Adrenal gland (tissue), 5 donors: ENCODE measurements around the gene KRTAP5-4.
"Not testable (repeated sequence)": the region's sequence is repeated elsewhere in the genome, so short reads cannot be mapped to it uniquely, and the experiment has no call there.

Experiments used
- POLR2A ChIP-seq, 2 donors: fragments of 450-650 bp; IDR thresholded peaks; one replicate each; pipeline ENCODE4 v1.6.1; 2017; ENCODE audit warnings: antibody characterized with exemption in 2 of 2, mild to moderate bottlenecking in 2 of 2, moderate library complexity in 1 of 2
- TF ChIP-seq, protein P1 (sequence below), 6 experiments: fragments of 450-650 bp in 4 of 6; fragments of 200-600 bp in 2 of 6; sonication (generic) in 1 of 6; IDR thresholded peaks; 1 replicate in 5 of 6; 2 replicates in 1 of 6; pipeline versions ENCODE4 v1.5.1 to v1.8.0; 2016 to 2021; ENCODE audit warnings: antibody characterized with exemption in 6 of 6, mild to moderate bottlenecking in 2 of 6, moderate library complexity in 1 of 6
- donor health status: DM: no; HTN: no; CAD: no.

- not testable (repeated sequence) for TF ChIP-seq POLR2A (IDR thresholded peaks at IDR 0.05)
- TF ChIP-seq, protein P1, sequence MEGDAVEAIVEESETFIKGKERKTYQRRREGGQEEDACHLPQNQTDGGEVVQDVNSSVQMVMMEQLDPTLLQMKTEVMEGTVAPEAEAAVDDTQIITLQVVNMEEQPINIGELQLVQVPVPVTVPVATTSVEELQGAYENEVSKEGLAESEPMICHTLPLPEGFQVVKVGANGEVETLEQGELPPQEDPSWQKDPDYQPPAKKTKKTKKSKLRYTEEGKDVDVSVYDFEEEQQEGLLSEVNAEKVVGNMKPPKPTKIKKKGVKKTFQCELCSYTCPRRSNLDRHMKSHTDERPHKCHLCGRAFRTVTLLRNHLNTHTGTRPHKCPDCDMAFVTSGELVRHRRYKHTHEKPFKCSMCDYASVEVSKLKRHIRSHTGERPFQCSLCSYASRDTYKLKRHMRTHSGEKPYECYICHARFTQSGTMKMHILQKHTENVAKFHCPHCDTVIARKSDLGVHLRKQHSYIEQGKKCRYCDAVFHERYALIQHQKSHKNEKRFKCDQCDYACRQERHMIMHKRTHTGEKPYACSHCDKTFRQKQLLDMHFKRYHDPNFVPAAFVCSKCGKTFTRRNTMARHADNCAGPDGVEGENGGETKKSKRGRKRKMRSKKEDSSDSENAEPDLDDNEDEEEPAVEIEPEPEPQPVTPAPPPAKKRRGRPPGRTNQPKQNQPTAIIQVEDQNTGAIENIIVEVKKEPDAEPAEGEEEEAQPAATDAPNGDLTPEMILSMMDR (IDR thresholded peaks at IDR 0.05): not testable (repeated sequence)
These were observed 14.0 kb downstream of the KRTAP5-4 start for GRCh38 chr11:1607901-1608300.
